ENCODE measurements around the gene SUPT20H. TPM values are rescaled to one million over a fixed set of nuclear protein-coding genes. Genes with fewer than 3 reads are reported as not detected.

SUPT20H gene
- total RNA-seq, 1 donor from 2014 or later = 115 TPM

DNA sequence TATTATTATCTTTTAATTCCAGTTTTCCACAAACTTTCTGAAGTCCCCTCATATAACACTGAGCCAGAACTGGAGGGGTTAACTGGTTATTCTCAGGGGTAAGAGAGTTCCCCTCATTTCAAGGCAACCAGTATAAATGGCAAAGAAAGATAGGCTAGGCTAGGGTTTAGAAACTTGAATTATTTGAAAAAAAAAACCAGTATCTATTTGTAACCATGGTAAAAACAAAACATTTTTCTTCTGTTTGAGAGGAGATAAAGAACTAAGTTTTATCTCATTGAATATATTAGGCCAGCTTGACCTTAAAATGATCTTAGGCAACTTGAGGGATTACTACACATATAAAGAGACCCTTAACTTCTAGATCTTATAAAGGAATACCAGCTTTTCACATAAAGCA is 19.6 kb downstream of the SUPT20H start:
- H3K36me3 Mint-ChIP-seq (ENCODE audit: unreplicated experiment) = peaks cover 4% of the 10 kb centered on the region
- H3K27me3 Mint-ChIP-seq (ENCODE audit: unreplicated experiment) = no peaks in the 10 kb centered on the region
- H3K4me3 Mint-ChIP-seq (ENCODE audit: unreplicated experiment) = no peak overlapping the region
- no peak overlapping the region for H3K27ac Mint-ChIP-seq (ENCODE audit: unreplicated experiment)
- H3K9me3 Mint-ChIP-seq (ENCODE audit: unreplicated experiment) = no peaks in the 10 kb centered on the region
- H3K4me1 Mint-ChIP-seq (ENCODE audit: low read depth, unreplicated experiment) = no peaks in the 10 kb centered on the region
- TF ChIP-seq CTCF (IDR thresholded peaks at IDR 0.05; ENCODE audit: partially characterized antibody, unreplicated experiment) = no peak
- no peak for DNase-seq

DNA sequence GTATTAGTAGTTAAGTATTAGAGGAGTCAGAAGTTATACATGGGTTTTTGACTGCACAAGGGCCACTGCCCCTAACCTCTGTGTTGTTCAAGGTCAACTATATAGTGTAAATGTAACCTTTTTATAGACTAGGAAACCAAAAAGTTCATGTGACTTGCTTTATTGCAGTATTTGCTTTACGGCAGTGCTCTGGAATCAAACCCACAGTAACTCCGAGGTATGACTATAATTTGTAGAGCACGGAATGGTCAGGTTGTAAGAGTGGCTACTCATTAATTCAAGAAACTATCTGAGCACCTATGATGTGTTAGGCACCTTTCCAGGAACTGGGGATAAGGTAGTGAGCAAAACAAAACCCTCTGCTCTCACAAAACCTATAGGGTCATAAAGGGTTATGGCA is 22.2 kb downstream of the SUPT20H start:
- H3K4me1 Mint-ChIP-seq (ENCODE audit: low read depth, unreplicated experiment) = no peaks in the 10 kb centered on the region
- H3K9me3 Mint-ChIP-seq (ENCODE audit: unreplicated experiment) = no peaks in the 10 kb centered on the region
- no peak overlapping the region for H3K4me3 Mint-ChIP-seq (ENCODE audit: unreplicated experiment)
- H3K36me3 Mint-ChIP-seq (ENCODE audit: unreplicated experiment) = peaks cover 10% of the 10 kb centered on the region
- TF ChIP-seq CTCF (IDR thresholded peaks at IDR 0.05; ENCODE audit: partially characterized antibody, unreplicated experiment) = no peak
- H3K27ac Mint-ChIP-seq (ENCODE audit: unreplicated experiment) = no peak overlapping the region
- no peak for DNase-seq
- H3K27me3 Mint-ChIP-seq (ENCODE audit: unreplicated experiment) = no peaks in the 10 kb centered on the region

GRCh38 chr13:37029617-37030016 is 29.9 kb downstream of the SUPT20H start:
- Mint-ChIP-seq H3K9me3 (ENCODE audit: unreplicated experiment) (no peaks in the 10 kb centered on the region), H3K36me3 (ENCODE audit: unreplicated experiment) (peaks cover 5% of the 10 kb centered on the region), H3K27ac (ENCODE audit: unreplicated experiment) (no peak overlapping the region), H3K27me3 (ENCODE audit: unreplicated experiment) (no peaks in the 10 kb centered on the region), H3K4me3 (ENCODE audit: unreplicated experiment) (no peak overlapping the region), H3K4me1 (ENCODE audit: low read depth, unreplicated experiment) (no peaks in the 10 kb centered on the region)
- no peak for TF ChIP-seq CTCF (IDR thresholded peaks at IDR 0.05; ENCODE audit: partially characterized antibody, unreplicated experiment)
- DNase-seq = no peak

DNA sequence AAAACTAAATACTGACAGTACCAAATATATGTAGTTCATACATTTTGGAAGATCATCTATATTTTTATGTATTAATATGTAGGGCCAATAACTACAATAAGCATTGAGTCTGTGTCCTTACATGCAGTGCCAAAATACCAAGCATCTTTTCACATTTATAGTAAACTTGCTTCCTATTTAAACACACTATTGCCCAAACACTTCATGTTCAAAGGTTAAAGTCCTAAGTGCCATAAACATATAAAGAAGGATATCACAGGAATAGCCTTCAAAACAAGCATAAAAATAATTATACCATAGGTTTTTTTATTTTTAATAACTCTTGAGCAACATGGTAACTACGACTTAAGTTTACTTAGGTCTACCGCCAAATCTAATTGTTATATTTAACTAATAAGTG is 31.8 kb downstream of the SUPT20H start:
- H3K4me3 Mint-ChIP-seq (ENCODE audit: unreplicated experiment) = no peak overlapping the region

GRCh38 chr13:37026771-37027170 is 32.7 kb downstream of the SUPT20H start:
- no peaks in the 10 kb centered on the region for H3K27me3 Mint-ChIP-seq (ENCODE audit: unreplicated experiment)
- H3K4me3 Mint-ChIP-seq (ENCODE audit: unreplicated experiment) = no peak overlapping the region
- no peaks in the 10 kb centered on the region for H3K4me1 Mint-ChIP-seq (ENCODE audit: low read depth, unreplicated experiment)
- no peak overlapping the region for H3K27ac Mint-ChIP-seq (ENCODE audit: unreplicated experiment)
- no peaks in the 10 kb centered on the region for H3K9me3 Mint-ChIP-seq (ENCODE audit: unreplicated experiment)
- H3K36me3 Mint-ChIP-seq (ENCODE audit: unreplicated experiment) = no peaks in the 10 kb centered on the region
- no peak for TF ChIP-seq CTCF (IDR thresholded peaks at IDR 0.05; ENCODE audit: partially characterized antibody, unreplicated experiment)
- no peak for DNase-seq

More for the DNA sequence above, 31.8 kb downstream of the SUPT20H start:
- Mint-ChIP-seq H3K36me3 (ENCODE audit: unreplicated experiment) (no peaks in the 10 kb centered on the region), H3K9me3 (ENCODE audit: unreplicated experiment) (no peaks in the 10 kb centered on the region), H3K27ac (ENCODE audit: unreplicated experiment) (no peak overlapping the region), H3K4me1 (ENCODE audit: low read depth, unreplicated experiment) (no peaks in the 10 kb centered on the region), H3K27me3 (ENCODE audit: unreplicated experiment) (no peaks in the 10 kb centered on the region)
- no peak for DNase-seq
- no peak for TF ChIP-seq CTCF (IDR thresholded peaks at IDR 0.05; ENCODE audit: partially characterized antibody, unreplicated experiment)

Data from glutamatergic neuron (in vitro differentiated cells).